Activated naive CD8-positive, alpha-beta T cell treated with anti-CD3 and anti-CD28 coated beads for 36 hours (primary cell): ENCODE results near the gene GBP6. TPM values are rescaled to one million over a fixed set of nuclear protein-coding genes. Genes with fewer than 3 reads are reported as not detected.
"Not testable (repeated sequence)": the region's sequence is repeated elsewhere in the genome, so short reads cannot be mapped to it uniquely, and the experiment has no call there.

Experiments used
- DNase-seq: peaks from one replicate; pipeline ENCODE4 v3.0.0; 2021
- H3K27ac Mint-ChIP-seq: one replicate; pipeline ENCODE4 v1.8.0; 2022; ENCODE audit warnings: mild to moderate bottlenecking, moderate library complexity, mixed read lengths
- H3K27me3 Mint-ChIP-seq: one replicate; pipeline ENCODE4 v1.8.0; 2022; ENCODE audit warnings: mild to moderate bottlenecking, mixed read lengths
- H3K36me3 Mint-ChIP-seq: one replicate; pipeline ENCODE4 v1.8.0; 2021; ENCODE audit warnings: mild to moderate bottlenecking, mixed read lengths
- H3K4me1 Mint-ChIP-seq: one replicate; pipeline ENCODE4 v1.8.0; 2021; ENCODE audit warnings: mixed read lengths
- H3K4me3 Mint-ChIP-seq: one replicate; pipeline ENCODE4 v1.8.0; 2022; ENCODE audit warnings: mild to moderate bottlenecking, moderate library complexity, mixed read lengths
- H3K9me3 Mint-ChIP-seq: one replicate; pipeline ENCODE4 v1.8.0; 2022; ENCODE audit warnings: mixed read lengths
- total RNA-seq, 2 experiments: library from RNA; stranded (reverse); gene quantifications; one replicate each; pipeline ENCODE4 v1.2.3, GENCODE V29; 2021

Gene GBP6
- total RNA-seq = under 1 TPM; 0.23 to 0.38 TPM

GRCh38 chr1:89363638-89364536, at the start of gene GBP6:
GBP6 (plus strand) TSS chr1:89364059; CDS start chr1:89368552, 4,493 bp downstream.
- Mint-ChIP-seq H3K9me3 (no peaks in the 10 kb centered on the region), H3K36me3 (no peaks in the 10 kb centered on the region), H3K4me1 (peaks cover 15% of the 10 kb centered on the region), H3K27ac (peak within 1 kb of the TSS; percentile 47), H3K27me3 (no peaks in the 10 kb centered on the region), H3K4me3 (peak within 1 kb of the TSS; percentile 37)
- DNase-seq = no peak

- Mint-ChIP-seq H3K4me1 (no peaks in the 10 kb centered on the region), H3K4me3 (no peak overlapping the region), H3K27ac (no peak overlapping the region), H3K9me3 (peaks cover 40% of the 10 kb centered on the region), H3K36me3 (peaks cover 12% of the 10 kb centered on the region), H3K27me3 (no peaks in the 10 kb centered on the region)
- no peak for DNase-seq
Observed at GRCh38 chr1:89322402-89322801, 41.5 kb upstream of the GBP6 start.

- no peak overlapping the region for H3K27ac Mint-ChIP-seq
- peaks cover 15% of the 10 kb centered on the region for H3K9me3 Mint-ChIP-seq
- no peaks in the 10 kb centered on the region for H3K27me3 Mint-ChIP-seq
- H3K4me3 Mint-ChIP-seq = no peak overlapping the region
- no peaks in the 10 kb centered on the region for H3K36me3 Mint-ChIP-seq
- no peaks in the 10 kb centered on the region for H3K4me1 Mint-ChIP-seq
- DNase-seq = no peak
Observed at GRCh38 chr1:89331890-89332289, 32.0 kb upstream of the GBP6 start.

DNA sequence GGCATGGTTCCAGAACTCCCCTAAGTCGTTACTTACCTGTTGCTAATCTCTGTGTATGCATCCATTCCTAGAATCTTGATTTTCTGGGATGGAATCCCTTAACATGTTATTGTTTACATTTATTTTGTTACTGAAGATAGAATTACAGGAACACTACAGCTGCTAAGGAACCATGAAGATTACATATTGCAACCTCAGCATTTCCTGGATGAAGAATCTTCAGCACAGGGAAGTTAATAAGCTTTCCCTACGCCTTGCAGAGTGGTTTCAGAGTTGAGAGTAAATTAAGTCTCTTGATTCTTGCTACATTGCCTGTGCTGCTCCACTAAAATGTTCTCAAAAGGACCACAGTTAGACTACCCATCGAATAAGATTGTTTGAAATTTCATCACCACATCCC, 31.4 kb upstream of the GBP6 start:
- Mint-ChIP-seq H3K9me3 (peaks cover 15% of the 10 kb centered on the region), H3K27ac (no peak overlapping the region)

DNA sequence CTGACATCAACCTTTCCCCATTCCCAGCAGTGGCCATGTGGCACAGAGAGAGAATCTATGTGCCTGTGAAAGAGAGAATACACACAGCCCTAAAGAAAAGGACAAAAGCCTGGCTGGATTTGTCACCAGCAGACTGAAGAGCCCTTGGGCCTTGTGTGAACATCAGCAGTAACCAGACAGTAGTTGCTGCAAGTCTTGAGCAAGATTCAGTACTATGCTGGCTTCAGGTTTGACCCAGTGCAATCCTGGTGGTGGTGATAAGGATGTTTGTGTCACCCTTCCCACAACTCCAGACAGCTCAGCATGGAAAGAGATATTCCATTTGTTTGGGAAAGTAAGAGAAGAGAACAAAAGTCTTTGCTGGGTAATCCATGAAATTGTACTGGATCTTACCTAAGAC, 28.4 kb upstream of the GBP6 start:
- H3K9me3 Mint-ChIP-seq = peaks cover 8% of the 10 kb centered on the region
- H3K4me3 Mint-ChIP-seq = no peak overlapping the region
- no peaks in the 10 kb centered on the region for H3K36me3 Mint-ChIP-seq
- no peaks in the 10 kb centered on the region for H3K4me1 Mint-ChIP-seq
- DNase-seq = no peak
- H3K27me3 Mint-ChIP-seq = no peaks in the 10 kb centered on the region
- no peak overlapping the region for H3K27ac Mint-ChIP-seq

More for the DNA sequence above, 31.4 kb upstream of the GBP6 start:
- H3K4me1 Mint-ChIP-seq = no peaks in the 10 kb centered on the region
- no peaks in the 10 kb centered on the region for H3K27me3 Mint-ChIP-seq
- no peaks in the 10 kb centered on the region for H3K36me3 Mint-ChIP-seq
- no peak overlapping the region for H3K4me3 Mint-ChIP-seq
- no peak for DNase-seq

DNA sequence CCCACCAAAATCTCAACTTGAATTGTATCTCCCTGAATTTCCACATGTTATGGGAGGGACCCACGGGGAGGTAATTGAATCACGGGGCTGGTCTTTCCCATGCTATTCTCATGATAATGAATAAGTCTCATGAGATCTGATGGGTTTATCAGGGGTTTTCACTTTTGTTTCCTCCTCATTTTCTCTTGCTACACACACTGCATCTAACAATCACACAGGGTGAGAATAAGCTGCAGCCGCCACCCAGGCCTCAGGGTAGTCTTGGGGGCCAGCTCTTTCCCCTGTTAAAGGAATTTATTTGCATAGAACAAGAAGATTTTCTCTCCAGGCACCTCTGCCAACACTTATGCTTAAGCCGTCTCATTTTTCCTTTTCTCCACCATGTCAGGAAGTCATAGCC, 26.0 kb upstream of the GBP6 start:
- Mint-ChIP-seq H3K27ac (no peak overlapping the region), H3K36me3 (no peaks in the 10 kb centered on the region), H3K4me1 (no peaks in the 10 kb centered on the region), H3K9me3 (peaks cover 7% of the 10 kb centered on the region), H3K4me3 (no peak overlapping the region), H3K27me3 (no peaks in the 10 kb centered on the region)
- DNase-seq = no peak

DNA sequence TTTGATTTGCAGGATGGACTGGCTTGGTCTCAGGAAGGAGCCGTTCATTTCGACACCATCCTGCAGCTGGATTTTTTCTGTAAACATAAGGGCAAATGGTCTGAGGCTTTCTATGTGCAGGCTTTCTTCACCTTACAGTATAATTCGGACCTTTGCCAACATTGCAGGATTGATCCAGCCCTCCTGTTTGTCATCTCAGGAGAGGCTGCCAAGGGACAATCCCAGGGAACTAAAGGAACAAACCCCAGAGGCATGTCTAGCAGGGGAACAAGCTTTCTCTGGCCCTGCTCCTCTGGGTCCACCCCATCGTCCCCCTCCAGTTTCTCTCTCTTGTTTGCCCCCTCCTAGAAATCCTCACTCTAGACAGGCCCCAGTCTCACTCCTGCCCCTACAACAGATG, 24.8 kb upstream of the GBP6 start:
- Mint-ChIP-seq H3K4me3 (no peak overlapping the region), H3K4me1 (no peaks in the 10 kb centered on the region), H3K27ac (no peak overlapping the region), H3K36me3 (no peaks in the 10 kb centered on the region), H3K9me3 (peaks cover 7% of the 10 kb centered on the region), H3K27me3 (no peaks in the 10 kb centered on the region)
- no peak for DNase-seq

DNA sequence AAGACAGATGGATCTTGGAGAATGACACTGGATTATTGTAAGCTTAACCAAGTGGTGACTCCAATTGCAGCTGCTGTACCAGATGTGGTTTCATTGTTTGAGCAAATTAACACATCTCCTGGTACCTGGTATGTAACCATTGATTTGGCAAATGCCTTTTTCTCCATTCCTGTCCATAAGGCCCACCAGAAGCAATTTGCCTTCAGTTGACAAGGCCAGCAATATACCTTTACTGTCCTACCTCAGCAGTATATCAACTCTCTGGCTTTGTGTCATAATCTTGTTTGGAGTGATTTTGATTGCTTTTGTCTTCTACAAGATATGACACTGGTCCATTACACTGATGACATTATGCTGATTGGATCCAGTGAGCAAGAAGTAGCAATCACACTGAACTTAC, 18.4 kb upstream of the GBP6 start:
- H3K36me3 Mint-ChIP-seq, H3K4me3 Mint-ChIP-seq: not testable (repeated sequence)

DNA sequence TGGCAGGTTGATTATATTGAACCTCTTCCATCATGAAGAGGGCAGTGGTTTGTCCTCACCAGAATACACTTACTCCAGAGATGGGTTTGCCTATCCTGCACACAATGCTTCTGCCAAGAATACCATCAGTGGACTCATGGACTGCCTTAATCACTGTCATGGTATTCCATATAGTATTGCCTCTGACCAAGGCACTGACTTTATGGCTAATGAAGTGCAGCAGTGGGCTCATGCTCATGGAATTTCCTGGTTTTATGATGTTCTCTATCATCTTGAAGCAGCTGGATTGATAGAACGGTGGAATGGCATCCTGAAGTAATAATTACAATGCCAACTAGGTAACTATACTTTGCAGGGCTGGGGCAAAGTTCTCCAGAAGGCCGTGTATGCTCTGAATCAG, 16.6 kb upstream of the GBP6 start:
- no peaks in the 10 kb centered on the region for H3K27me3 Mint-ChIP-seq
- peaks cover 17% of the 10 kb centered on the region for H3K4me1 Mint-ChIP-seq
- no peak overlapping the region for H3K4me3 Mint-ChIP-seq
- H3K27ac Mint-ChIP-seq = no peak overlapping the region
- no peaks in the 10 kb centered on the region for H3K36me3 Mint-ChIP-seq
- DNase-seq = no peak
- H3K9me3 Mint-ChIP-seq = no peaks in the 10 kb centered on the region

More for the DNA sequence above, 18.4 kb upstream of the GBP6 start:
- H3K27ac Mint-ChIP-seq, H3K4me1 Mint-ChIP-seq, H3K9me3 Mint-ChIP-seq, H3K27me3 Mint-ChIP-seq, DNase-seq: not testable (repeated sequence)

DNA sequence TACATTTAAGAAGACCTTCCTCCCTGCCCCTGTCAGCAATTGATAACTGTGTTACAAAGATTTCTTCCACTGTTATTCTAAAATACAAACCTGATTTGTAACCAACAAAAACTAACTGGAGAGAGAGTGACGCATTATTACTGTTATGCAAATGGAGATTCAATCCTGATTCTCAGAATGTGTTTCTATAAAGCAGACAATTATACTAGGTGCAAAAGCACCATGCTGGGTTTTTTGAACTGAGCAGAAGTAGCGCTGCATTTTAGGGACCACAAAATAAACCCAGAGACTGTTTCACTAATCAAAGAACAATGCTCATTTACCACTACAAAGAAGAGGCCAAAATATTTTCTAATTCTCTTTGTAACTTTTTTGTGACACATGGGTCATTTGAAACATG, 13.6 kb upstream of the GBP6 start:
- Mint-ChIP-seq H3K9me3 (peaks cover 2% of the 10 kb centered on the region), H3K27me3 (no peaks in the 10 kb centered on the region), H3K4me3 (no peak overlapping the region), H3K36me3 (peaks cover 2% of the 10 kb centered on the region), H3K27ac (no peak overlapping the region), H3K4me1 (peaks cover 27% of the 10 kb centered on the region)
- DNase-seq = no peak

GRCh38 chr1:89351597-89352311, 12.1 kb upstream of the GBP6 start:
- Mint-ChIP-seq H3K9me3 (peaks cover 2% of the 10 kb centered on the region), H3K4me3 (no peak overlapping the region), H3K27me3 (no peaks in the 10 kb centered on the region), H3K27ac (no peak overlapping the region), H3K4me1 (peaks cover 36% of the 10 kb centered on the region), H3K36me3 (peaks cover 2% of the 10 kb centered on the region)
- no peak for DNase-seq

GRCh38 chr1:89352421-89352820, 11.4 kb upstream of the GBP6 start:
- DNase-seq = no peak
- Mint-ChIP-seq H3K4me3 (no peak overlapping the region), H3K9me3 (peaks cover 2% of the 10 kb centered on the region), H3K36me3 (peaks cover 2% of the 10 kb centered on the region), H3K4me1 (peaks cover 42% of the 10 kb centered on the region), H3K27me3 (no peaks in the 10 kb centered on the region), H3K27ac (no peak overlapping the region)

DNA sequence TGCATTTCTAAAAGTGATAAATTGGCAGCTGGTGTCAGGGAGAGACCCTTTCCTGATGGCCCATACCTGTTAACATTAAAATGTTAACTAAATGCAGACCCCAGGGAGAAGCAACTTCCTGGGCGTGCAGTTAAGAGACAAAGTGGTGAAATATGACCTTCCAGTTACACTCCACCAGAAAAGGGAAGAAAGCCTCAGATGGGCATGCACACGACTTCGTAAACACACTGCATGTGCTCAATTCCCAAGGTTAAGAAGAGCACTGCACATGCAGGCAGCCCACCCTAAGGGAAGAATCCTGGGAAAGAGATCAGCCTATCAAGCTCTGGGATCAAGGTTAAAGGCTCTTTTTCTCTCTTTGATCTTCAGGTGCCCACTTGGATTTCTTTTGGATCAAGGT, 9.7 kb upstream of the GBP6 start:
- Mint-ChIP-seq H3K9me3 (peaks cover 2% of the 10 kb centered on the region), H3K27me3 (no peaks in the 10 kb centered on the region), H3K4me1 (peaks cover 57% of the 10 kb centered on the region), H3K4me3 (no peak overlapping the region), H3K36me3 (peaks cover 2% of the 10 kb centered on the region), H3K27ac (no peak overlapping the region)
- no peak for DNase-seq

- no peaks in the 10 kb centered on the region for H3K27me3 Mint-ChIP-seq
- H3K4me1 Mint-ChIP-seq = peaks cover 57% of the 10 kb centered on the region
Observed at GRCh38 chr1:89355056-89355455, 8.8 kb upstream of the GBP6 start.

DNA sequence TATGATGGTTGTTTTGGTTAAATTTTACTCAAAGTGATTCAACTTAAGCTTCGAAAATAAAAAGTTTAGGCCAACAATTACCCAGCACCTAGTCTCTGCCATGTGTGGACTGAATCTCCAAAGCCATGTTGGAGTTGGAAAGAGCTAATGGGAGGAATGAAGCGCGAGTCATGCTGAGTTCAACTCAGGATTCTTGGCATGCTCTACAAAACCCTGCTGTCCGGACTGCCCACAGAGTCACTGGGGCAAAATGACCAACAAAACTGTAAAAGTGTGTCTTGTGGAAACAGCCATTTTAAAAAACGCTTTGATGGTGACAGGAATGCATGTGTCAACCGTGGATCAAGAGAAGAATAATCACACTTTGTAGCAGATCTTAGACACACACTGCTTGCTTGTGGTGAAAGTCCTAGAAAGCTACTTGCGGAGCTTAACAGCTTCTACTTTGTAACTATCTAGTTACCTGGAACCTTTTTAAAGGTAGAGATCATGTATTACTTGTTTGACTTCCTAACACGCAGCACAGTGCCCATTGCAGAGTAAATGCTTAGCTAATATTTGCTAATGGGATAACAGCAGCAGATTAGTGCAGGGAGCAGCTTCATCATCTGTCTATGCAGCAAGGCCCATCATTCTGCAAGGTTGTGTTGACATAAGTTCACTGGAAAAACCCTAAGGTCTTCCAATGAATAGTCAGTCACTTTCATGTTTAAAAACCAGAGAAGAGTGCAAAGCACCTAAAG, 7.0 kb upstream of the GBP6 start:
- Mint-ChIP-seq H3K27ac (peak overlapping the region; percentile 54), H3K4me3 (no peak overlapping the region), H3K36me3 (peaks cover 2% of the 10 kb centered on the region), H3K27me3 (no peaks in the 10 kb centered on the region), H3K9me3 (peaks cover 2% of the 10 kb centered on the region), H3K4me1 (peaks cover 45% of the 10 kb centered on the region)
- no peak for DNase-seq

More at GRCh38 chr1:89355056-89355455, 8.8 kb upstream of the GBP6 start:
- peak overlapping the region; percentile 22 for H3K27ac Mint-ChIP-seq
- DNase-seq = no peak
- no peak overlapping the region for H3K4me3 Mint-ChIP-seq
- peaks cover 2% of the 10 kb centered on the region for H3K36me3 Mint-ChIP-seq
- H3K9me3 Mint-ChIP-seq = peaks cover 2% of the 10 kb centered on the region
